ENCODE data around the gene TRAK2.
"Not testable (repeated sequence)": the region's sequence is repeated elsewhere in the genome, so short reads cannot be mapped to it uniquely, and the experiment has no call there.

Gene TRAK2

DNA sequence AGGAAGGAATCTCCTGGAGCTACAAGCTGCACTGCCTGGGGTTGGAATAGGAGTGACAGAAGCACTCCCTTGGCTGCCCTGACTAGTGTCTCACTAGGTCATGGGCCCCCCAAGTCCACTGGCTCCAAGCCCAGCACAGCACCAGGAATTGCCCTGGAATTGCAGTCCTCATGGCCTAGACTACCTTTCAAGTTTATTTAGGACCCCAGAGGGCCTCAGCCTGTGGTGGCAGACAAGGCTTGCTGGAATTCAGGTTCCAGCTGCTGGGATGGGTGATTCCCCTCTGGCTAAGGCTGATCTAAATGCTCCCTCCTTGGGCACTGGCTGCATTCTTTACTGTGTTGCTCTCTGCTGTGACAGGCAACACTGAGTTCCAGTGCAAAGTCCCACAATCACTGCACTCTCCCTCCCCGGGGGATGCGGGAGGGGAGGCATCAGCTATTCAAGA is 14.3 kb upstream of the TRAK2 start:
- H3K36me3 ChIP-seq (ENCODE audit: insufficient read depth, low read length) = no peaks in the 10 kb centered on the region
- H3K4me1 ChIP-seq (ENCODE audit: insufficient read depth, low read length) = peaks cover 7% of the 10 kb centered on the region; the same call in 1 of the 2 replicates
- H3K9ac ChIP-seq (ENCODE audit: low read depth, low read length) = no peak overlapping the region
- H3K9me3 ChIP-seq (ENCODE audit: control insufficient read depth, insufficient read depth, low read length) = no peaks in the 10 kb centered on the region

GRCh38 chr2:201464547-201464946 is 13.3 kb upstream of the TRAK2 start:
- Histone ChIP-seq H3K4me1 (ENCODE audit: insufficient read depth, low read length) (peaks cover 7% of the 10 kb centered on the region; the same call in 1 of the 2 replicates), H3K36me3 (ENCODE audit: insufficient read depth, low read length) (no peaks in the 10 kb centered on the region), H3K9ac (ENCODE audit: low read depth, low read length) (no peak overlapping the region), H3K9me3 (ENCODE audit: control insufficient read depth, insufficient read depth, low read length) (no peaks in the 10 kb centered on the region)

DNA sequence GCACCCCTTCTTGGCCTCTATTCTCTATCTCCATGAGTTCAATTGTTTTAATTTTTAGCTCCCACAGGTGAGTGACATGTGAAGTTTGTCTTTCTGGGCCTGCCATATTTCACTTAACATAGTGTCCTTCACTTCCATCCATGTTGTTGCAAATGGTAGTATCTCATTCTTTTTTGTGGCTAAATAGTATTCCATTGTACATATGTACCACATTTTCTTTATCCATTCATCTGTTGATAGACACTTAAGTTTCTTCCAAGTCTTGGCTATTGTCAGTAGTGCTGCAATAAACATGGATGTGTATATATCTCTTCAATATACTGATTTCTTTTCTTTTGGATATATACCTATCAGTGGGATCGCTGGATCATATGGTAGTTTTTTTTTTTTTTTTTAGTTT is 9.3 kb upstream of the TRAK2 start:
- no peaks in the 10 kb centered on the region for H3K36me3 ChIP-seq (ENCODE audit: insufficient read depth, low read length)
- no peak overlapping the region for H3K9ac ChIP-seq (ENCODE audit: low read depth, low read length)
- no peaks in the 10 kb centered on the region; the same call in 1 of the 2 replicates for H3K4me1 ChIP-seq (ENCODE audit: insufficient read depth, low read length)
- no peaks in the 10 kb centered on the region for H3K9me3 ChIP-seq (ENCODE audit: control insufficient read depth, insufficient read depth, low read length)

DNA sequence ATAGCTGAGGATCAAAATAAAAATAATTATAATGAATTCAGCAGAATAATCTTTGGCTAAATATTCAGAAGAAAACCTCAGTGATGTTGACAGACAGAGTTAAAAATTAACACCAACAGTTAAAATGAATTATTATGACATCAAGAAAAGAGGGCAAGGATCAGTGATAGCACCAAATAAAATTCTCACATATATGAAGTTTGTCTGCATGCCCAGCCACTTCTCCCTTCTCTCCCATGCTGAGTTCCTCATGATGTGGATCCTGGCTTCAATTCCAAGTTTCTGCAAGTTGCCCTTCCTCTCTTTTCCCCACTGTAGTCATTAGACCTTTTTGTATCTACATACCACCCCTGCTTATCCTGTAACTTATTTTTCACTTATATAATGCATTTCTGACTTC is 7.1 kb upstream of the TRAK2 start:
- Histone ChIP-seq H3K4me1 (ENCODE audit: insufficient read depth, low read length) (no peaks in the 10 kb centered on the region), H3K36me3 (ENCODE audit: insufficient read depth, low read length) (no peaks in the 10 kb centered on the region), H3K9me3 (ENCODE audit: control insufficient read depth, insufficient read depth, low read length) (no peaks in the 10 kb centered on the region), H3K9ac (ENCODE audit: low read depth, low read length) (no peak overlapping the region)

GRCh38 chr2:201452922-201453643 is 1.8 kb upstream of the TRAK2 start:
- Histone ChIP-seq H3K9me3 (ENCODE audit: control insufficient read depth, insufficient read depth, low read length) (no peaks in the 10 kb centered on the region), H3K9ac (ENCODE audit: low read depth, low read length) (0 out of 2 replicates have a peak overlapping the region, but pooled peaks have one; percentile 92), H3K4me1 (ENCODE audit: insufficient read depth, low read length) (0 out of 2 replicates have a peak, but pooled peaks cover 4% of the 10 kb centered on the region)

DNA sequence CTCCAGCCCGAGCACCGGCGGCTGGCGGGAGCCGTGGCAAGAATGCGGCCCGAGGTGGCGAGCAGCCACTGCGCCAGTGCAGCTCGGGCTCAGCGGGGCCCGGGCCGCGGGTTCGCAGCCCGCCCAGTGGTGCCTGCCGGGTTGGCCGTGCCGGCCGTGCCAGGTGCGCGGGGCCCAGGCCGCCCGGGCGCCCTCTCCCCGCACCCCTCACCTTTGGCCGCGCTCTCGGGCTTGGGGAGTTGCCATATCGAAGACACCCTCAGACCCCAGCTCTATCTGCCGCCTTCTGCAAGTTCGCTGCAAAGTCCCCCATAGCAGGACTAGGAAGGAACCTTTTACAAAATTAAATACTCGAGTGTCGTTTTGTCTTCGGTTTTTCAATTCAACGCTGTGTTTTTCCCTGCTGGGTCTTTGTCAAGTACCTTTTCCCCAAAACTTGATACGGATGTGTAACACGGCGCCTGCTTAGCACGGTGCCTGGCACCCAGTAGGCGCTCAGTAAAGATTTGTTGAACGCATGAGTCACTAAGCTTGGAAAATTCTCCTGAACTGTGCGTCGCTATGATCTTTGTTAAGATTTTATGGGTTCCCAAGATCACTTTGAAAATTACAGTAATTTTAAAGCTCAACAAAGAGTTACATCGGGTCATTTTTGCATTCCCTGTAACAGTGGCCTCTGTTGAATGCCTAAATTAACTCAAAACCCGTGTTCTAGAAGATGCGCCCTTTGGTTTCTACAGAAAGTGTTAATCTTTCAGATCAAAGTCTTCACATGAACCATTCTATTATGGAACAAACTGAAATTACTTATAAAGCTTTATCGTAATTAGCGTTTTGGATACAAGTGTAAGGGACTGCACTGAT is 1.0 kb upstream of the TRAK2 start:
- 0 out of 2 replicates have a peak, but pooled peaks cover 4% of the 10 kb centered on the region for H3K4me1 ChIP-seq (ENCODE audit: insufficient read depth, low read length)
- H3K36me3 ChIP-seq (ENCODE audit: insufficient read depth, low read length) = no peaks in the 10 kb centered on the region
- peak overlapping the region; percentile 92 for H3K9ac ChIP-seq (ENCODE audit: low read depth, low read length)

More at GRCh38 chr2:201452922-201453643, 1.8 kb upstream of the TRAK2 start:
- H3K36me3 ChIP-seq (ENCODE audit: insufficient read depth, low read length) = no peaks in the 10 kb centered on the region

GRCh38 chr2:201450954-201451291 is 335 bp downstream of the TRAK2 start:
- H3K9me3 ChIP-seq (ENCODE audit: control insufficient read depth, insufficient read depth, low read length) = no peaks in the 10 kb centered on the region
- no peaks in the 10 kb centered on the region for H3K36me3 ChIP-seq (ENCODE audit: insufficient read depth, low read length)
- H3K9ac ChIP-seq (ENCODE audit: low read depth, low read length) = peak overlapping the region; percentile 92
- H3K4me1 ChIP-seq (ENCODE audit: insufficient read depth, low read length) = 0 out of 2 replicates have a peak, but pooled peaks cover 4% of the 10 kb centered on the region

More for the DNA sequence above, 1.0 kb upstream of the TRAK2 start:
- no peaks in the 10 kb centered on the region for H3K9me3 ChIP-seq (ENCODE audit: control insufficient read depth, insufficient read depth, low read length)

DNA sequence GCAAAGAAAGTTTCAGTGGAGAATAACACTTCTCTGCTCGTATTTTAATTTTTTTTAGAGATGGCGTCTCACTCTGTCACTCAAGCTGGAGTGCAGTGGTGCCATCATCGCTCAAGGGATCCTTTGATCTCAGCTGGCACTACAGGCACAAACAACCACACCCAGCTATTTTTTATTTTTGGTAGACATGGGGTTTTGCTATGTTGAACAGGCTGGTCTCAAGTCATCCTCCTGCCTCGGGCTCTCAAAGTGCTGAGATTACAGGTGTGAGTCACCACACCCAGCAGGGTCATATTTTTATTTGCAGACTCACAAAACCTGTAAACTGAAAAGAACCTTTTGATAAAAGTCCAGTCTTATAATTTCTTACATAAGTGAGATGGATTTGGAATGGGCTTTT is 2.6 kb downstream of the TRAK2 start:
- 0 out of 2 replicates have a peak, but pooled peaks cover 4% of the 10 kb centered on the region for H3K4me1 ChIP-seq (ENCODE audit: insufficient read depth, low read length)
- no peaks in the 10 kb centered on the region for H3K36me3 ChIP-seq (ENCODE audit: insufficient read depth, low read length)
- H3K9me3 ChIP-seq (ENCODE audit: control insufficient read depth, insufficient read depth, low read length) = no peaks in the 10 kb centered on the region
- no peak overlapping the region for H3K9ac ChIP-seq (ENCODE audit: low read depth, low read length)

DNA sequence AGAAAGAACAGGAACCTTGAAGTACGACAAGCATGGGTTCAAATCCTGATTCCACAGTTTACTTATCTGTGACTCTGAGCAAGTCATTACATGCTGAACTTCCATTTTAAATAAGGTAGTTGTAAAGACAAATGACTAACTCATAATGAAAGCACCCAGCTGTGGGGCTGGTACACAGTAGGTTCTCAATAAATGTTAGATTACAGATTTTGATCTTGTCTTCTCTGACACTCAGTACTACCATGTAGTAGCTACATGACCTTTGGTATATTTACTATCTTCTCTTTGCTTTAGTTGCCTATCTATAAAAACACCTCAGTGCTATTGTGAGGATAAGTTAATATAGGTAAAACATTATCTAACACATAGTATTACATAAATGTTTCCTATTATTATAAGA is 3.2 kb downstream of the TRAK2 start:
- Histone ChIP-seq H3K9me3 (ENCODE audit: control insufficient read depth, insufficient read depth, low read length) (no peaks in the 10 kb centered on the region), H3K36me3 (ENCODE audit: insufficient read depth, low read length) (no peaks in the 10 kb centered on the region), H3K9ac (ENCODE audit: low read depth, low read length) (no peak overlapping the region), H3K4me1 (ENCODE audit: insufficient read depth, low read length) (0 out of 2 replicates have a peak, but pooled peaks cover 4% of the 10 kb centered on the region)

DNA sequence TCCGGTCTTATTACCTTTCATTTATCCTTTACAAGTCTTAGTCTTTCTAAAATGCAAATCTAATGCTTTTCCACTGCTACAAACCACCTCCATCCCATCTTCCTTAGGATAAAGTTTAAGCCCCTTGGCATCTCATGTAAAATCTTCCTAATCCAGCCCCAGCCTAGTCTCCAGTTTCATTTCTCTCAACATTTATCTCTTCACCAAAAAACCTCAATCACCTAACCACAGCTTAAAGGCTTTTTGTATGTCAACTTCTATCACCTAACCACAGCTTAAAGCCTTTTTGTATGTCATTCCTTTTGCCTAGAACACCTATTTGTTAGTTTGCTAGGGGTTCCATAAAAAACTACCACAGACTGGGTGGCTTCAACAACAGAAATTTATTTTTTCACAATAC is 4.2 kb downstream of the TRAK2 start:
- Histone ChIP-seq H3K9me3 (ENCODE audit: control insufficient read depth, insufficient read depth, low read length) (no peaks in the 10 kb centered on the region), H3K9ac (ENCODE audit: low read depth, low read length) (no peak overlapping the region), H3K36me3 (ENCODE audit: insufficient read depth, low read length) (no peaks in the 10 kb centered on the region), H3K4me1 (ENCODE audit: insufficient read depth, low read length) (no peaks in the 10 kb centered on the region)

DNA sequence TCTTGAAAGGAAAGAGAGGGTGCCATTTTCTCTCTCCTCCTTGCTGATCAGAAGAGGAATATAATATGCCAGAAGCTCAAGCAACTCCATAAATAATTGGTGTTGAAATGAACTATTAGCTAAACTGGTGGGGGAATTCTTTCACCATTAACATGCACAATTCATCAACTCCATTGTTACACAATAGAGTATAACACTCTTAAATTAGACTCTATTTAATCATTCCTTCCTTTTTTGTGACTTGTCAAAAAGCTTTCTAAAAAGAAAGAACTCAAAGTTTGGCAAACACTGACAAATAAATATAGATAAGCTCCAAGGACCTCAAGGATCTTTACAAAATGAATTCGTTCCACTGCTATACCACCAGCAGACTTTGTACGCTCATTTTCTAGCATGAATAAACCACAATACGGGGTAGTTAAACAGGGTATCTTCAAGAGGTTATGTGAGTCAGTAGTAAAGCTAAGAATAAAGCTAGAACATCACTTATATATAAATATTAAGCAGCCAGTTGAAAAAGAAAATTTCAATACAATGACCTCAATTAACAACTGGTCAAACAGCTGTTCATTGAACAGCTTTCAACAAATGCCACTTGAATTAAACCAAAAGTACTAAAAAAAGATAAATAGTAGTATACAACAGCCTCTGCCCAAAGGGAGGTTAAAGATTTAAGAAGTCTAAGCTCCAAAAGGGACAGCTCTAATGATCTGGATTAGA is 6.4 kb downstream of the TRAK2 start:
- Histone ChIP-seq H3K9me3 (ENCODE audit: control insufficient read depth, insufficient read depth, low read length) (no peaks in the 10 kb centered on the region), H3K36me3 (ENCODE audit: insufficient read depth, low read length) (no peaks in the 10 kb centered on the region), H3K4me1 (ENCODE audit: insufficient read depth, low read length) (no peaks in the 10 kb centered on the region), H3K9ac (ENCODE audit: low read depth, low read length) (no peak overlapping the region)

DNA sequence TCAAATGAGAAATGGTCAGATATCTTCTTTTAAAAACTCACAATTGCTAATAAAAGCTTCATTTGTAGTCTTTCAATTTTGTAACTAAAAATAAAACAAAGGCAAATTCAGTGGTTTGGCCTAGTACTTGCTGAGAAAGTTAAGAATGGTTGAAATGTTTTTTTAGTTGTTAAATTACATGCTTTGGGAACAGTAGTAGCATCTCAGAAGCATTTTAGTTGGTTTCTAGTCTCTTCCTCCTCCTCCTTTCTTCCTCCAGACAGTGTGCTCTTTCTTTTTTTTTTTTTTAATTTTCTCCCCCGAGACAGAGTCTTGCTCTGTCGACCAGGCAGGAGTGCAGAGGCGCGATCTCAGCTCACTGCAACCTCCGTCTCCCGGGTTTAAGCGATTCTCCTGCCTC is 9.8 kb downstream of the TRAK2 start:
- H3K4me1 ChIP-seq (ENCODE audit: insufficient read depth, low read length) = no peaks in the 10 kb centered on the region; the same call in 1 of the 2 replicates
- H3K36me3 ChIP-seq (ENCODE audit: insufficient read depth, low read length) = no peaks in the 10 kb centered on the region
- H3K9ac ChIP-seq (ENCODE audit: low read depth, low read length) = no peak overlapping the region
- no peaks in the 10 kb centered on the region for H3K9me3 ChIP-seq (ENCODE audit: control insufficient read depth, insufficient read depth, low read length)

DNA sequence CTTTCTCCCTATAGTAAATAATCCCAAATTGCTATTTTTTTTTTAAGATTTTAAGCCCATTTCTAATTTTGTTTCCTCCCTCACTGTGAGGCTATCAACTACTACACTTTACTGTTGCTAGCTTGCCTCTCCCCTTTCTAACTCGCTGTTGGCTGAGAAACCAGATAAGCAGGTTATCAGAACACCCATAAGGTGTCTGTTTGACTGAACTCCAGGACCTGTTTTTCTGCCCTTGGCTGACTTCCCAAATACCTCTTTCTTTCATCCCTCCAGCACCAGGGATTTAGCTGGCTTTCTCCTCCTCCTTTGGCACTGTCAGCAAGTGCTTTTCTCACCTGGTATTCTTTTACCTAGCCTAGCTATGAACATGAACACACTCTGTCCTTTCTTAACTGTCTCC is 11.1 kb downstream of the TRAK2 start:
- Histone ChIP-seq H3K9ac (ENCODE audit: low read depth, low read length) (no peak overlapping the region), H3K9me3 (ENCODE audit: control insufficient read depth, insufficient read depth, low read length) (no peaks in the 10 kb centered on the region), H3K4me1 (ENCODE audit: insufficient read depth, low read length) (no peaks in the 10 kb centered on the region; the same call in 1 of the 2 replicates), H3K36me3 (ENCODE audit: insufficient read depth, low read length) (no peaks in the 10 kb centered on the region)

DNA sequence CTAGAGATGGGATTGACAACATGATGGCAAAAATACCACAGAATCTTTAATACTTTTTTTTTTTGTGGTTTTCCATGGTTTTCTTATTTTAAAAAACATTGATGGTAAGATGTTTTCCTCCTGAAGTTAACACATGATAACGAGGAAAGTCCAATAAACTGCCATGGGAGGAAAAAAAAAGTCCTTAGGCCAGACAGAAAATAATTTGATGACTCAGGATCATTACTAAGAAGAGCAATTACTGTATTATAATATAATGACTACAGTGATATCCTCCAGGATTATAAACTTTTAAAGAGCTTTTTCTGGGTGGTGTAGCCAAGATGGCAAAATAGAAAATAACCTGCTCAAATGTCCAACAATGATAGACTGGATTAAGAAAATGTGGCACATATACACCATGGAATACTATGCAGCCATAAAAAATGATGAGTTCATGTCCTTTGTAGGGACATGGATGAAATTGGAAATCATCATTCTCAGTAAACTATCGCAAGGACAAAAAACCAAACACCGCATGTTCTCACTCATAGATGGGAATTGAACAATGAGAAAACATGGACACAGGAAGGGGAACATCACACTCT is 11.8 kb downstream of the TRAK2 start:
- H3K9me3 ChIP-seq (ENCODE audit: control insufficient read depth, insufficient read depth, low read length); H3K36me3 ChIP-seq (ENCODE audit: insufficient read depth, low read length); H3K4me1 ChIP-seq (ENCODE audit: insufficient read depth, low read length); H3K9ac ChIP-seq (ENCODE audit: low read depth, low read length): not testable (repeated sequence)
